ENCODE results near the gene DRD4. TPM values are rescaled to one million over a fixed set of nuclear protein-coding genes. Genes with fewer than 3 reads are reported as not detected.
A peak's percentile ranks its signal among the peaks of the same experiment; 100 is the strongest.

DRD4 gene
- total and polyA plus RNA-seq, 9 of the 15 experiments (the other 6 are each of a cell fraction or from before 2014, with no cell fraction given): 0.04 to 0.95 (median 0.21) TPM; not detected in 5

DNA sequence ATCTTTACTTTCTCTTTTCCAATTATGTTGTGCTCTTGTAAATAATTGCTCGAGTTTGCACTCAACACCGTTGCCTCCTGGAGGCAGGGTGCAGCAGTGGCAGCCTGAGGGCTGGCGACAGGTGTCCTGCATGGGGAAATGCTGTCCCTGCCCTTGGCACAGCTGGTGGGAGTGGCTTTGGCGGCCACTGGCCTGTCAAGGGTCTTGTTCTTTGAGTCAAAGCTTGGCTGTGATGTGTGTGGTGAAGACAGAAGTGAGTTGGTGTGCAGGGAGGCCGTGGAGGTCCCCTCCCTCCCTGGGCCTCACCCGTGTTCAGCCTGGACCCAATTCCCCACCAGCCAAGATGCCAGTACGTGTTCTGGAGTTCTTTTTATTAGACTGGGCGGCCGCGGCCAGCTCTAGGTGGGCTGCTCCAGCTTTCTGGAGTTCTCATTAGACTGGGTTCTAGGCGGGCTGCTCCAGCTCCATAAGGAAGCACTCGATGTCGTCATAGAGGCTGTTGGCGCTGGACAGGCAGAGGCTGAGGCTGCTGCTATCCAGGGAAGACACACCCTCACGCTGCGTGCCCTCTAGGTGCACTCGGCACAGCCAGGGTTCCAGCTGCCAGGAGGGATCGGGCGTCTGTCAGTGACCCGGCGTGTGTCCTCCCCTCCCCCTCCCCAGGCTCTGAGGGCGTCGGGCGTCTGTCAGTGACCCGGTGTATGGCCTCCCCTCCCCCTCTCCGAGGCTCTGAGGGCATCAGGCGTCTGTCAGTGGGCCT lies 24.7 kb upstream of the DRD4 start:
- TF ChIP-seq PHTF2 (CRISPR knock-in tag; IDR thresholded peaks at IDR 0.05) (no peak), POLR2G (IDR thresholded peaks at IDR 0.05; ENCODE audit: low read depth, low read length) (peak; percentile 13), NCOA4 (IDR thresholded peaks at IDR 0.05; ENCODE audit: partially characterized antibody) (no peak), POLR2AphosphoS2 (IDR thresholded peaks at IDR 0.05; ENCODE audit: low read length) (no peak), EP300 (IDR thresholded peaks at IDR 0.05; ENCODE audit: low read length) (no peak), GATAD2B (IDR thresholded peaks at IDR 0.05; ENCODE audit: borderline replicate concordance) (no peak), ZFPM2 (CRISPR knock-in tag; IDR thresholded peaks at IDR 0.05) (no peak), ELF1 (tag; IDR thresholded peaks at IDR 0.05) (no peak), ZNF644 (tag; IDR thresholded peaks at IDR 0.05; ENCODE audit: low read depth) (no peak), FOS (IDR thresholded peaks at IDR 0.05; ENCODE audit: extremely low read depth, insufficient read length) (no peak), ZNF143 (CRISPR knock-in tag; IDR thresholded peaks at IDR 0.05) (no peak), EHMT2 (IDR thresholded peaks at IDR 0.05) (no peak), PTBP1 (IDR thresholded peaks at IDR 0.05; ENCODE audit: low read depth, low read length) (no peak), KAT7 (CRISPR knock-in tag; IDR thresholded peaks at IDR 0.05; ENCODE audit: borderline replicate concordance) (no peak), POLR2A (conservative IDR thresholded peaks at IDR 0.05) (0 out of 2 replicates have a peak, but pooled peaks have one; percentile 43), LARP7 (IDR thresholded peaks at IDR 0.05) (no peak)
- TF ChIP-seq, protein P1, sequence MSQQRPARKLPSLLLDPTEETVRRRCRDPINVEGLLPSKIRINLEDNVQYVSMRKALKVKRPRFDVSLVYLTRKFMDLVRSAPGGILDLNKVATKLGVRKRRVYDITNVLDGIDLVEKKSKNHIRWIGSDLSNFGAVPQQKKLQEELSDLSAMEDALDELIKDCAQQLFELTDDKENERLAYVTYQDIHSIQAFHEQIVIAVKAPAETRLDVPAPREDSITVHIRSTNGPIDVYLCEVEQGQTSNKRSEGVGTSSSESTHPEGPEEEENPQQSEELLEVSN (IDR thresholded peaks at IDR 0.05; ENCODE audit: borderline replicate concordance in 1 of 2, extremely low read depth in 1 of 2, insufficient read depth in 1 of 2, insufficient read length in 1 of 2, low read depth in 1 of 2, low read length in 1 of 2, poor library complexity in 1 of 2, severe bottlenecking in 1 of 2): peak in 1 of 2 experiments; percentile 32
- TF ChIP-seq, protein P2, sequence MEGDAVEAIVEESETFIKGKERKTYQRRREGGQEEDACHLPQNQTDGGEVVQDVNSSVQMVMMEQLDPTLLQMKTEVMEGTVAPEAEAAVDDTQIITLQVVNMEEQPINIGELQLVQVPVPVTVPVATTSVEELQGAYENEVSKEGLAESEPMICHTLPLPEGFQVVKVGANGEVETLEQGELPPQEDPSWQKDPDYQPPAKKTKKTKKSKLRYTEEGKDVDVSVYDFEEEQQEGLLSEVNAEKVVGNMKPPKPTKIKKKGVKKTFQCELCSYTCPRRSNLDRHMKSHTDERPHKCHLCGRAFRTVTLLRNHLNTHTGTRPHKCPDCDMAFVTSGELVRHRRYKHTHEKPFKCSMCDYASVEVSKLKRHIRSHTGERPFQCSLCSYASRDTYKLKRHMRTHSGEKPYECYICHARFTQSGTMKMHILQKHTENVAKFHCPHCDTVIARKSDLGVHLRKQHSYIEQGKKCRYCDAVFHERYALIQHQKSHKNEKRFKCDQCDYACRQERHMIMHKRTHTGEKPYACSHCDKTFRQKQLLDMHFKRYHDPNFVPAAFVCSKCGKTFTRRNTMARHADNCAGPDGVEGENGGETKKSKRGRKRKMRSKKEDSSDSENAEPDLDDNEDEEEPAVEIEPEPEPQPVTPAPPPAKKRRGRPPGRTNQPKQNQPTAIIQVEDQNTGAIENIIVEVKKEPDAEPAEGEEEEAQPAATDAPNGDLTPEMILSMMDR (IDR thresholded peaks at IDR 0.05 in 2 of 3, conservative IDR thresholded peaks at IDR 0.05 in 1 of 3; ENCODE audit: insufficient read depth in 2 of 3, low read depth in 1 of 3, low read length in 3 of 3): peak; percentile 40 to 47 (median 41)
- H3K36me3 ChIP-seq (ENCODE audit: control insufficient read depth, insufficient read depth, low read length): peaks cover 85% of the 10 kb centered on the region; the same call in 2 of the 3 replicates
- H3K27ac ChIP-seq (ENCODE audit: extremely low read depth, low read depth, low read length): peak overlapping the region; percentile 56; the same call in 1 of the 3 replicates
- peaks cover 9% of the 10 kb centered on the region; the same call in 1 of the 3 replicates for H3K79me2 ChIP-seq (ENCODE audit: control insufficient read depth, insufficient read depth, low read length)
- peak overlapping the region in 1 of 2 experiments; percentile 75; a peak in 1 of 4 replicates for H3K9ac ChIP-seq (ENCODE audit: insufficient read depth in 1 of 2, low read depth in 2 of 2, low read length in 2 of 2)
- ChIA-PET CTCF (ENCODE audit: low intra/inter-chr PET ratio) (no interaction called here), POLR2A (interaction anchor here (0.8 to 0.9 kb wide), 2 partner anchors 27 to 37 kb away, joined by 3 to 6 read pairs; no protein-coding TSS in a partner anchor)
- FAIRE-seq (no peak), ATAC-seq (no peak), DNase-seq (ENCODE audit: extremely low read depth in 1 of 4, low spot score in 3 of 4) (no peak)
- 78% methylated on average over 20 of the region's 27 CpGs for WGBS (ENCODE audit: insufficient coverage, low coverage, missing lambda C conversion rate)
- H3K4me3 ChIP-seq: no peak overlapping the region
- H3K9me1 ChIP-seq (ENCODE audit: control insufficient read depth, insufficient read depth, low read length): no peaks in the 10 kb centered on the region
- no TSS peak for BruUV-seq (replicated peaks)
- intact Hi-C loops (cut with micrococcal nuclease) (loop anchor here (10.0 kb wide), 1 partner anchor 58 kb away; no protein-coding TSS in a partner anchor), in situ Hi-C loops (cut with MboI) (no loop called here)
- H3K9me3 ChIP-seq (replicated peaks; ENCODE audit: control insufficient read depth, insufficient read depth, low read depth, low read length): no peaks in the 10 kb centered on the region
- no peaks in the 10 kb centered on the region for H3K27me3 ChIP-seq (ENCODE audit: control insufficient read depth in 2 of 2, insufficient read depth in 2 of 2, low read length in 2 of 2)
- H2AFZ ChIP-seq (ENCODE audit: low read depth, low read length): no peak overlapping the region
- H3K4me2 ChIP-seq (ENCODE audit: insufficient read depth, low read length): no peak overlapping the region
- H3K4me1 ChIP-seq (replicated peaks in 1 of 2; ENCODE audit: control insufficient read depth in 2 of 2, insufficient read depth in 2 of 2, low read length in 2 of 2): peaks cover 8 to 76% of the 10 kb centered on the region in 2 experiments
- H4K20me1 ChIP-seq (replicated peaks; ENCODE audit: control insufficient read depth, insufficient read depth, low read length): peaks cover 17% of the 10 kb centered on the region
